ENCODE measurements around the gene TMEM258. TPM values are rescaled to one million over a fixed set of nuclear protein-coding genes. Genes with fewer than 3 reads are reported as not detected.
A peak's percentile ranks its signal among the peaks of the same experiment; 100 is the strongest.

The TMEM258 gene
- total RNA-seq, 1 donor from 2014 or later = 94.0 TPM

GRCh38 chr11:61775606-61776554, 16.5 kb downstream of the TMEM258 start:
- Histone ChIP-seq H3K36me3 (no peaks in the 10 kb centered on the region), H3K27me3 (no peaks in the 10 kb centered on the region), H3K4me3 (no peak overlapping the region), H3K27ac (no peak overlapping the region), H3K9me3 (no peaks in the 10 kb centered on the region), H3K4me1 (peaks cover 5% of the 10 kb centered on the region)
- no peak for TF ChIP-seq CTCF (IDR thresholded peaks at IDR 0.05)
- ATAC-seq = peak; percentile 6
- DNase-seq = no peak
- intact Hi-C loops (cut with DNase I) = no loop called here

DNA sequence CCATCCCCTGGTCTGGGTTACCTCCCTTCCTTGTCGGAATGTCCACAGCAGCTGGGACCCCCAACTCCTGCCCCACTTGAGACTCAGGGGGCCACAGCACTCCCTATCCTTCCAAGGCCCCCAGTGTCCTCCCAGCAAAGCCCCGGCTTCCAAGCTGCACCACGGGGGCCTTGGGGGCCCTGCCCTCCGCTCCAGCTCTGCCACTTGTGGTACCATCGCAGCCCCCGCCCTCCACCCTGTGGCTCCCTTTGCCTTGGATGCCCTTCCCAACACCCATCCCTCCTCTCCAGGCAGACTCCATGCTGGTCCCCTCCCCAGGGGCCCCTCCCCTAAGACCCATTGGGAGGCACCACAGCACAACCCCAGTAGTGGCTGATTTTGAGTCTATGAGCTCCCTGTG, 17.3 kb downstream of the TMEM258 start:
- no peak overlapping the region for H3K27ac ChIP-seq
- H3K4me1 ChIP-seq = peaks cover 5% of the 10 kb centered on the region
- no peak for TF ChIP-seq CTCF (IDR thresholded peaks at IDR 0.05)
- ATAC-seq = no peak
- H3K9me3 ChIP-seq = no peaks in the 10 kb centered on the region
- no peaks in the 10 kb centered on the region for H3K36me3 ChIP-seq
- H3K27me3 ChIP-seq = no peaks in the 10 kb centered on the region
- no peak overlapping the region for H3K4me3 ChIP-seq
- DNase-seq = no peak
- intact Hi-C loops (cut with DNase I) = no loop called here

DNA sequence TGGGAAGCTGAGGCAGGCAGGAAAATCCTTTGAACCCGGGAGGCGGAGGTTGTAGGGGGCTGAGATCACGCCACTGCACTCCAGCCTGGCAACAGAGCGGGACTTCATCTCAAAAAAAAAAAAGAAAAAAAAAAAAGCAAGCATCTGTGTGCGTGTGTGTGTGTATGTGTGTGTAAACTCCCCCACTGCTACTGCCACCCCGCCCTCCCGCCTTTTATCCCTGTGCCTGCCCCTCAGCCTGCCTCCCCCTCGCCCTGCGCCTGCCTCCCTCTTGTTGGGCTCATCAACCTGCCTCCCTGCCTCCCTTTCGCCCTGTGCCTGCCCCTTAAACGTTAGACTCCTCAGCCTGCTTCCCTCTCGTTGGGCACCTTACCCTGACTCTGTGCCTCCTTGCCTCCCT, 18.0 kb downstream of the TMEM258 start:
- intact Hi-C loops (cut with DNase I) = no loop called here
- Histone ChIP-seq H3K4me1 (peaks cover 5% of the 10 kb centered on the region), H3K27me3 (no peaks in the 10 kb centered on the region), H3K4me3 (no peak overlapping the region), H3K36me3 (no peaks in the 10 kb centered on the region), H3K27ac (no peak overlapping the region), H3K9me3 (no peaks in the 10 kb centered on the region)
- DNase-seq (no peak), ATAC-seq (no peak)
- no peak for TF ChIP-seq CTCF (IDR thresholded peaks at IDR 0.05)

GRCh38 chr11:61773809-61774208, 18.6 kb downstream of the TMEM258 start:
- H3K27ac ChIP-seq = no peak overlapping the region
- peaks cover 5% of the 10 kb centered on the region for H3K4me1 ChIP-seq
- no peaks in the 10 kb centered on the region for H3K36me3 ChIP-seq
- no peaks in the 10 kb centered on the region for H3K9me3 ChIP-seq
- TF ChIP-seq CTCF (IDR thresholded peaks at IDR 0.05) = no peak
- DNase-seq = no peak
- no peaks in the 10 kb centered on the region for H3K27me3 ChIP-seq
- intact Hi-C loops (cut with DNase I) = no loop called here
- H3K4me3 ChIP-seq = no peak overlapping the region
- no peak for ATAC-seq

DNA sequence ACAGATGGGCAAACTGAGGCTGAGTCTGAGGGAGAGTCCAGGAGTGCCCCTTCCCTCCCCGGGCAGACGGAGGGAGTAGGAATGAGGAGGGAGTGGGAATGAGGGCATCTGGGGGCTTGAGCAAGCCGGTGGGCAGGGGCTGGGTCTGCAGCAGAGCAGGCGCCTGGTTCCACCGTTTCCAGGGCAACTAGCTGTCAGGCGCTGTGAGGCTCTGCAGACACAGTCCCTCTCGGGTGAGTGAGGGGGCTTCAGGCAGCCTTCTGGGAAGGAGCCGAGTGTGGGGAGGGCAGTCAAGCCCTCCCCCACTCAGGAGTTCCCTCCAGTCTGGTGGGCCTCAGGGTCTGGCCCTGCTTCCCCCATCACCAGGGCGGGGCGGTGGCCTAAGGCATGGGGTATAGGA, 19.0 kb downstream of the TMEM258 start:
- H3K27ac ChIP-seq = no peak overlapping the region
- no peaks in the 10 kb centered on the region for H3K27me3 ChIP-seq
- no peaks in the 10 kb centered on the region for H3K9me3 ChIP-seq
- H3K4me1 ChIP-seq = peaks cover 5% of the 10 kb centered on the region
- no peaks in the 10 kb centered on the region for H3K36me3 ChIP-seq
- DNase-seq (no peak), ATAC-seq (no peak)
- TF ChIP-seq CTCF (IDR thresholded peaks at IDR 0.05) = no peak
- no peak overlapping the region for H3K4me3 ChIP-seq
- intact Hi-C loops (cut with DNase I) = no loop called here

All from upper lobe of right lung (tissue), 1 donor.